ENCODE results near the gene BCL2.

BCL2 gene

DNA sequence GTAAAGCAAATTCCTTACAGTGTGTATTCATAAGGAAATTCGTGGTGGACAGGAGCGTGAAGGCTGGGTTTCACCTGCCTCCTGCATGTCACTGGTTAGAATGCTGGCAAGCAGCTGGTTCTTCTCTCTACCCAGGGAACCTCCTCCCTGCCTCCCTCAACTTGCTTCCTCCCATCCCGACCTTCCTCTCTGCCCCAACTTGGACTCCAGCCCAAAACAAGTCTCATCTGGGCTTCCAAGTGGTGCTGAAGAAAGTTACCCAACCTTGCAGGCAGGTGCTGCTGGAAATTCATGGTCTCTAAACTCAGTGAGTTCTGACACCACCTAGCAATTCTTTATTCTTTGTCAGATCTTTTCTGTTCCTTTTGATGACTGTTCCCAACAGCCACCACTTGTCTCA lies 184.5 kb downstream of the BCL2 start:
- DNase-seq, result no peak

DNA sequence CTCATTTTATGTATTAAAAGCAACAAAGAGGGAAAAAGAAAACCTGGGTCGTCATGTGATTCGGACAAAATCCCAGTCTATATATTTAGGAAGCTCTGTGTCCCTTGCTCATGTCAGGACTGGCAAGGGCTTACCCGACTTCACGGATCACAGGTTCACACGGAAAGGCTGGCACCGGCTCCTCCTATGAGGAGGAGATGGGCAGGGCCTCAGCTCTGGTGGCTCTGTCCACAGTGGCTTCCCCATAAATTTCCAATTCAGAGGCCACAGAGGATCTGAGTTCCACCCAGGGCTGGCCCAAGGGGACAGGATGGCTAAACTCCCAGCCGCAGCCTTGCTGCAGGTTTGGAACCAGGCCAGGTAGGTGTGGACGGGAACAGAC lies 186.8 kb downstream of the BCL2 start:
- DNase-seq, result no peak

DNA sequence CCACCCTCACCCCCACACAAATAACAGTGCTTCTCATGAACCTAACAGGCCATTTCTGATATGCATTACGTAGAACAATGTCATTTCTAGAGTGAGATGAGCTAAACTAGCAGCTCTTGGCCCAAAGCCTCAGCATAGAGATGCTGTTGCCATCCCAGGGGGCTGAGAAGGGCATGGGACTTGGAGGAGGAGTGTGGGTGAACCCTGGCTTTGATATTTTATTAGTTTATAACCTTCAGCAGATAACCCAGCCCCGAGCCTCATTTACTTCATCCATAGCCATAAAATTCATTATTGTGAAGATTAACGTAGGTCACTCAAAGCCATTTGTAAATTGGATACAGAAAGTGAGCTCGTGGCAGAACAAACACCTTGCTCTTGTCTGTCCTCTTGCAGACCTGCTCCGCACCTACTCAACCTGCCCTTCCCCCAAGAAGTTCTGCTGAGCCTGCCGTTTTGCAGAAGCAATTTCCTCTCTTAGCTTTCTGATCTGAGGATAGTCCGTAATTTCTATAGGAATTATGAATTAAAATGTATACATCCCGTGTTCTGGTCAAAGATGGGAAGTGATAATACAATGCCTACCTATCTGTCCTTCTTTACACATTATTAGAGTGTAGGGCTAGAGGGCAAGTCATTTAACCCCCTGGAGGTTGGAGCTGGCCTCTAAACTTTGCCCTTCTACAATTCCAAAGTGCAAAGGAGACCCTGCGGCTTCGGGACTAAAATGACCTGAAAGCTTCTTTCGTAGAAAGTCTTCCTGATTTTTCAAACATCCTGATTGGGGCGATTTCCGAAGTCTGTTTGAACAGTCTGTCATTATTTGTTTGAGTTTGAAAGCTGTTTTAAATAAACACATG lies 187.4 kb downstream of the BCL2 start:
- DNase-seq, result no peak

DNA sequence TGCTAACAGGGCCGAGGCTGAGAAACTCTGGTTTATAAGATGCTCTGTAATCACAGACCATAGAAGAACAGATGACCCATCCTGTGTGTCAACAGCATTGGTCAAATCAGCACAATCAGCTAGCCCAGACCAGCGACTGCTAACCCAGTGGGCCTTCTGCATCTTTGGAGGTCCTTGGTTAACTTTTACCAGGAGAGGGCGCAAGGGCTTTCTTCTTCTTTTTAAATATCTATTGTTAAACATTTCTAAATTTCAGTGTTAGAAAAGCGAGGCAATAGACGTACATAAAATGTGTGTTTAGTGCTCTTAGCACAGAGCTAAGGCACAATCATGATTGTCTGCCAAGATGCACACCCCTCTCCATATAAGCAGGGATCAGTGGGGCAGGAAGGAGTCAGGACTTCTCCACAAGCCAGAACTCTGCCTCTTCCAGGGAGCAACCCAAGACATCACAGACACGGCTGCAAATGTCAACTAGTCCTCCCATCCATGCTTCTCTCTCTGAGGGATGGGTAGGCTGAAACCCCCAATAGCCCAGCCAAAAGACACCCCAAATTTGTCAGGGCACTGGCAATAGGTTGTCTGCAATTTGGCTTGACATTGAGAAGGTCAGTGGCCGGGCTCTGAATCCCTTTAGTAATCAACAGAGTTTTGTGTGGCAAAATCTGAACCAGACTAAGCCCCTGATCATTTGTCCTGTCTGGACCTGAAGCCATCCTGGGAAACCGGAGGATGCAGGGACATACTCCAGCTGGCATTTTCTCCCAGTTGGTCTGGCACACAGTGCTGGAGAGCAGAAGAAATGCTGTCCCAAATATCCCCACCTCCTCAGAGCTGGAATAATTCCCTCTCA lies 188.2 kb downstream of the BCL2 start:
- peak; percentile 27 for DNase-seq

DNA sequence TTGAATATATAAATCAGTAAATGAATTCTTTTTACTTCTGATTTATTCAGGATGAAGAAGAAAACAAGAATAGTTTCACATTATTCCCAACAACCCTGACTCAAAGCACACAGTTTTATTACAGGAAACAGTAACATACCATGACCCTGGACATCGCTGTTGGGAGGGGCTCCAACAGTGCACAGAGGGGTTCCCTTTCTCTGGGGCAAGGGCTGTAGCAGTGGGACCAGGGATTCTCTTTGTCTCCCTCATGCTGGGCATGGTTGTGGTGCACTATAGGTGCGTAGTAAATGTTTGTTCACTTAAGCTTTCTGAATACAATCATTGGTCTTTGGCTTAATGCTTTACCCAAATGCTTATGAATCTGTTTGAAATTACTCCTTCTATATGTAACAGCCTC lies 189.4 kb downstream of the BCL2 start:
- no peak for DNase-seq

DNA sequence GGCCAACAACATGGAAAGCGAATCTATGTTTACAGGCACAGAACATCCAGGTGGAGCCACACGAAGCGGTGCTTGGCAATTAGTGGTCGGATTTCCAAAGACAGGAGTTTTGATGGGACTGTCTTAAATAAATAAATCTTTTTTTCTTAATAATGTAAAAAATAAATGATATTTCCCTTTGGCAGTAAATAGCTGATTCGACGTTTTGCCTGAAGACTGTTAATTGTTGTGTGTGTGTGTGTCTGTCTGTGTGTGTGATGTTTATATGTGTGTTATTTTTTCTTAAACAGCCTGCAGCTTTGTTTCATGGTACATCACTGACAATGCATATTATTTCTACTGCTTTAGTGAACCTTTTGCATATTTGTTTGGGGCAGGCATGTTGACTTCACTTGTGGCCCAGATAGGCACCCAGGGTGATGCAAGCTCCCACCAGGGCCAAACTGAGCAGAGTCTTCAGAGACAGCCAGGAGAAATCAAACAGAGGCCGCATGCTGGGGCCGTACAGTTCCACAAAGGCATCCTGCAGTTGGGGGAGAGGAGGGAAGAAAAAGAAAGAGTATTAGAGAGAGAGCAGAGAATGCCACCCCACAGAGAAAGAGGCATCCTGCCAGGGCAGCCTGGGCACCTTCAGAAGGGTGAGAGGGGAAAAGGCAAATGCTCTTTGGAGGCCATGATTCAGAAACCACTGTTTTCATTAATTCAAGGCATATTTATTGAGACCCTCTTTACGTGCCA lies 191.2 kb downstream of the BCL2 start:
- no peak for DNase-seq

DNA sequence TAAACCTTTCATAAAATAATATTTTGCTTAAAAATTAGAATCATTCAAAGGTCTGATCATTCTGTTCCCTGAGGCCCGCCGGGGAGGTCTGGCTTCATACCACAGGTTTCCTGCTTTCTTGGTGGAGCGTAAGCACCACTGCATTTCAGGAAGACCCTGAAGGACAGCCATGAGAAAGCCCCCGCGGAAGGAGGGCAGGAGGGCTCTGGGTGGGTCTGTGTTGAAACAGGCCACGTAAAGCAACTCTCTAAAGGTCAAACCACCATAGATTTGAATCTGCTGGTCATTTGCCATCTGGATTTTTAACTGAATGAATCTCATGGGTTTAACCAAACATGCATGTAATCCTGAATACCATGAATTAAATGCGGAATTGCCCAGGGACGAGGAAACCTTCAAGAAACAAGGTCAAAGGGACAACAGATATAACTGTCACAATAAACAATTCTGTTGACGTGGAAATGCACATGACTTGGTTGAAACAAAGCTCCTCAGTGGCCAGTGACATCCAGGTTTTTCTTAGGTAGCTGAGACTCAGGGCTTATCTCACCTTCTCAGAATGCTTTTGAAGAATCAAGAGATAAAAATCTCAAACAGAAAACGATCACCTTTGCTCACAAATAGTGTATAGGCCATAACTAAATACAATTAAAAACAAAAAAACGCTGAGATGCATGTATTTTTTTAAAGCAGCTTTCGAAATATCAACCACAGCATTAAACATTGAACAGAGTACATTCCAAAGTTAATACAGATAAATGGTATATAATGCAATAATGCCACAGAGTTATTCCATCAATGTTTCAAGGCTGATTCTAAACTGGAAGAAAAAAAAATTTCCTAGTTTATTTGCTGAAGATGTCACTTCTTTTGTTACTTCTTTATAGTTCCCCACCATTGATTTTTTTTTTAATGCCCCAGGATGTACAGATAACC lies 193.2 kb downstream of the BCL2 start:
- DNase-seq, result no peak

DNA sequence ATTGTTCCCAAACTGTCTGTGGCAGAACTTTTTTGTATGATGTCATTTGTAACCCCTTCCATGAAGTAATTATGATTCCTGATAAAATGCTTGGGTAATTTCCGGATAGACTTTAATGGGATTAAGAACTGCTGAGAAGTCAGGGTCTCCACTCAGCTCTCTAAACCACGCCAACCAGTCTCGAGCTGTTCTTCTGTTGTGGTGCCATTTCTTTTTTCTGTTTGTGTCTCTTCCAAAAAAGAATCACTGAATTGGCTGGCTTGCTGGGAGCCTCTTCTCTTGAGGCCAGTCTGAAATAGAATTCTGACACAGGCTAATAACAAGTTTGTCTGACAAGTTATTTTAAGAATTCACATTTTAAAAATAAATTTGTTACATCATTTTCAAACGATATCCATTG lies 198.9 kb downstream of the BCL2 start:
- DNase-seq, result no peak

DNA sequence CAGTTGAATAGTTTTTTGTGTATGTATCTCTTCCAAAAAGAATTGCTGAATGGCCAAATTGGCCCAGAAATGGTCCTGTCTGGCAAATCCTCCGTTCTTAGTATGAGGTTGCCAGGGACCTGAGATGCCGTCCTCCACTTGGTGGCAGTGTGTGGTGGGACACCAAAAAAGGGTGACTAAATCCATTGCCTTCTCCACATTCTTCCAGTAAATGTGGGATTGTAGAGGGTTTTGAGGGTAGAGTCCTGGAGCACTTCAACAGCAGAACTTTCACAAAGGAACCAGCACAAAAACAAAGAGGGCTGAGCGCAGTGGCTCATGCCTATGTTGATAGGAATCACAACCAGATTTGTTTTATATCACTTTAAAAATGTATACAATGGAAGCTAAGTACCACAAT lies 199.9 kb downstream of the BCL2 start:
- DNase-seq, result no peak

DNA sequence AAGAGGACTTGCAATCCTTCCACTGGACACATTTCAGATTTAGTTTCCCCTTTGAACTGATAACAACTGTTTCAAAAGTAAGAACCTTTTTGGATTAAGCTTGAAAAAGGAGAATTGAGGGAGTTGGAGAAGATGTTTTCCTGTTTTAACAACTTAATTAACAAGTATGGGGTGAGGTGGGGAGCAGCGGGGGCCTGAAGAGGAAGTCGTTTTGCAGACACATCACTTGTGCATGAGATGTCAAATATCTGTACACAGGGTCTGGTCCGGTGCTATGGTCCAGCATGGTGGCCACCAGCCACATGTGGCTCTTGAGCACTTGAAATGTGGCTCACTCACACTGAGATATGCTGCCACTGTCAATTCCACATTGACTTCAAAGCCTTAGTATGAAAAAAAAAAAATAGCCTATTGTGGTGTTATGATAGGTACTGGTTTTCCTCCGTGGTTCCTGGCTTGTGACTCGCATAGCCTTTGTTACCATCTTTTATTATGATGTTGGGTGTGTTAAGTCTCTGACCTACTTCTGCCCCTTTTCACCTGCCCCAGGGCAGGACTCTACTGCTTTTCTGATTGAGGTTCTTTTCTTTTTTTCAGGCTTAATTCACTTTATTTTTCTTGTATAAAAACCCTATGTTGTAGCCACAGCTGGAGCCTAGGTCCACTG lies 205.5 kb downstream of the BCL2 start:
- no peak for DNase-seq

DNA sequence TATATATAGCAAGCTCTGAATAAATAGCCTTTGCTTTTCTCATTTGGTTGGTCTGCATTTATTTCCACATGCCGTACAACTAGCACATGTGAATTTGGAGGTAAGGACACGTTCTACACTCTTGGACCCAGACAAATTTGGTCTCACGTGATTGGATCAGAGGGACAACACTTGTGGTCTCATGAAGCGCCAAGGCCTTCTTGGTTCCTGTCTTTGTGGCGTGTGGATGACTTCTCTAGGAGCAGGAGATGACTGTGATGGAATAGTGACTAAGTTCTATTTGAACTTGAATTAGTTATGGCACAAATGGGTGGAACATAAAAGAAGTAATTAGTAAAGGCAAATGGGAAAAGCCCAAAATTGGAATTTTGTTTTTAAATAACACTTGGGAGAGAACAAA lies 206.9 kb downstream of the BCL2 start:
- DNase-seq, result no peak

DNA sequence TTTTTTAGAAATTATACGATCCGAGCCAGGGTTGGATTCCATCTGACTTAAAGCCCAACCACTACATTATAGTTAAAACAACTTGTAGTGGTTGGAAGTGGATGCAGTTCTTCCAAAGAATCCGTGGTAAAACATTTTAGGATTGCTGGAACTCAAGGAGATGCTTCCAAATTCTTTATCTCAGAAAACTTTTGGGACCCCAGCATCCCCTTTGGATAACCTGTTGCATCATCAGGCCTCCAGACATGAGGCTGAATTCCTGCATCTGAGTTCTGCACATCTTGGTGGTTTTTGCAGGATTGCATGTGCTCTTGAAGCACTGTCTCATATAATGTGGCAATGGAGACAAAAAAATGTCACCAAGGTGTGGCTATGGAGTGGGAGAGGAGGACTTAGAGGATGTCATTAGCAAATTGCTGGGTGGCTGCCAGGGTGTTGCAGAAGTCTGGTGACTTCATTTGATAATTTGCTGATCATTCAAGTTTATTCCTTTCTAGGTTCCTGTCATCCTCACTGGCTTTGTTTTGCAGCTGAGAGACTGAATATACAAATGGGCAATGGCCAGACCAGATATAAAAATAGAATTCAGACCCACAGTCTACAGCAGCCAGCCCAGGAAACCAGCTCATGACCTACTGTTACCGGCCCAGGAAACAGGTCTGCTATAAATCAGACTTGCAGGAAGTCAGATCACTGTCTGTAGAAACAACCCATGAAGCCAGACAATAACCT lies 207.7 kb downstream of the BCL2 start:
- no peak for DNase-seq

DNA sequence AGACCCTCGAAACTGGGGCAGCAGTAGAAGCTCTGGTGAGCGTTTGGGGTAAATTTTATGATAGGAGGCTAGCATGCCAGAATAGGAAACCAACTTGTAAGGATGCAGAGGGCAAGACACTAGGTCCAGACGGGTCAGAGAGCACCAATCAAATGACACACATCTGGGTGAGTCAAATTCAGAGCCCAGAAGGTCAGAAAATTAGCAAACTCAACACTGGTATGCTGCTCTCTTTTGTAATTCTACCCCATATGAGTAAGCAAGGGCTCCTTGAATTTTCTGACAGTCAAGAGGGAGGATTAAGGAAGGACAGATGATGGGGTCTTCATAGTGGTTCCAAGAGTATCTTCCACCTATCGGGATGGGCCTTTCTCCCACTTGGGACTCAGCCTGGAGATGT lies 209.8 kb downstream of the BCL2 start:
- no peak for DNase-seq

DNA sequence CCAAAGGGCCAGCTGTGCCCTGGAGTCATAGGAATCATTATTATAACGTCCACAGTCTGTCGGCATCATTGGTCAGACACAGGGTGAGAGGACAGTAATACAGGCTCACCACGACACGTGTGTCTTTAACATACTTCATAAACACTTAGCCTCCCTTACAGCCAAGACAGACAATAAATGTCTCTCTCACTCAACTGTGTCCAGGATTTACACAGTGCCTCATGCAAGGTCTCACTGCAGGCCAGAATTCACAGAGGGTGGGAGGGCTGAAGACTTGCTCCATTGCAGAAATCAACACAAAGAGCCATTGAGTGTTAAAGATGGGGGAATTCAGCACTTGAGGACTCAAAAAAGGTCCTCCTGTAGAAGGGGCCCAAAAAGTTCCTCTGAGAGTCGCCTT lies 210.5 kb downstream of the BCL2 start:
- no peak for DNase-seq

DNA sequence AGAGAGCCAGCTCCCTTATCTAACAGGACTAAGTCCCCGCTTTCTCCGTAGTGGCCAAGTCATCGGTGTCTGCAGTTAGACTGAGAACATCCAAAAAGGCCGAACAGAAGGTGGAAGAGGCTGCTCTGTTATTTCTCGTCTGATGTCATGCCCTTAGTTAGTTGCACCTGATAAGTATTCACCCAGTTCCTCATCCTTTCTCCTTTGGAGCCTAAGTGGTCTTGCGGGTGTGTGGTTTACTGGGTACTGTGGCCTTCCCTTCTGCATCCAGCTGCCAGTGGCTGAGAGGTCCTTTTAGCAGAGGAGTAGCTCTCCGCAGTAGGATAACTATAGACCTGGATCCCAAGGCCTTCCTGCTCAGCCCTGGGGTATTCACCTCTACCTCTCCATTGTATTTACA lies 211.6 kb downstream of the BCL2 start:
- DNase-seq, result no peak

DNA sequence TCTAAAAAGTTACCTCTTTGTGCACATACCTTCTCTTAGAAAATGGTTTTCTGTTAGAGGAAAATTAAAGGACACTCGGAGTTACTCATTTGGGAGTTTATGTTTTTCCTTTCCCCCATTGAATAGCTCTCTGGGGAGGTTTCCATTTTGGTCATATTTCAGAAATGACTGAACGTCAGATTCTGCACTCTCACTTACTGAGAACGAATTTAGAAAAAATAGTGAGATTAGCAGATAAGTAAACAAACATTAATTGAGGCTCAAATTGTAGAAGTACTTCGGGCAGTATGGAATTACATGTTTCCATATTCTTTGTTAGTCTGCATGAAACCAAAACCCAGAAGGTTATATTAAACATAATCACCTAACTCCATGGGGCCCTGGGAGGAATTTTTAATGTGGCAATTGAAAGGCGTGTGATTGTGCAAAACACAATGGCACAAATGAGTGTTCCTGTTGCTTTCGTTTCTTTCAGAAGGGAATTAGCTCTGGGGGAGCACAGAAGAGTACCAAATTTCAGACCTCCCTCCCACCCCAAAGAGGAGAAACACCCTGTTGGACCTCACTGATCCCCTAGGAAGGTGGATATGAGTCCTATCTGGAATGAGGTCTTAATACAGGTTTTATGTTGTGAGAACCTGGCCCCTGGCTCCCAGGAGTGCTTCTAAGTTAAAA lies 212.3 kb downstream of the BCL2 start:
- no peak for DNase-seq

DNA sequence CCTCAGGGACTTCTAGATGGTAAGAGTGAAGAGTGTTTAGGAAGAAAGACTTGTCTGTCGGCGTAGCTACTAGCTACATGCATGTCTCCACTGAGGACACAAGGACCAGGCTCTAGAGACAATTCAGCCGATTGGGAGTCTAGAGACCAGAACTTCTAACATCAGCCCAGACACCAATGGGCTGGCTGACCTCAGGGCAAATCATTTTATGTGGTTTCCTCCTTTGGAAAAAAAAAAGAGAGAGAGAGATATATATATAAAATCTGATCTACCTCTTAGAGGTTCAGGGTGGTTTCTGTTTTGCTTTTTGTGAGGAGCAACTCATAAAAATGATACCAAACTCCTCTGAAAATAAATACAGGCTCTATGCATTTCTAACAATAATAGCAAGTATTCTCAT lies 212.8 kb downstream of the BCL2 start:
- DNase-seq, result no peak

DNA sequence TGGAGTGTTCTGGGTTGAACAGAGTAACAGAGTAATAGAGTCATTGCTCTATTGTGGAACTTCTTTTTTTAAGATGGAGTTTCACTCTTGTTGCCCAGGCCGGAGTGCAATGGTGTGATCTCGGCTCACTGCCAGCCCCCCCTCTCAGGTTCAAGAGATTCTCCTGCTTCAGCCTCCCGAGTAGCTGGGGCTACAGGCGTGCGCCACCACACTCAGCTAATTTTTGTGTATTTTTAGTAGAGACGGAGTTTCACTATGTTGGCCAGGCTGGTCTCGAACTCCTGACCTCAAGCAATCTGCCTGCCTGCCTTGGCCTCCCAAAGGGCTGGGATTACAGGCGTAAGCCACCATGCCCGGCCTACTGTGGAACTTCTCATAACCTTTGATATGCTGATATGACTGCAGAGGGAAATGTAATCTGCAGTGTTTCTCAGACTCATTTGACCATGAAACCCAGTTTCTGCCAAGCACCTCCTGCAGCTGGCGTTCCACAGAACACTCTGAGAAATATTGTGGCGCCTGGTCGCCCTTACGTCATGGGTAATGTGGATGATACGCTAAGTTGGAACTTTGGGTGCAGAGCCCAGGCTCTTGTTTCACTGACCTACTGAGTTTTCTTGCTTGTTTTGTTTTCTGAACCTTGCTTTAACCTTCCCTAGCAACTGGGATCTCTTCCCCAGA lies 213.8 kb downstream of the BCL2 start:
- DNase-seq, result no peak

DNA sequence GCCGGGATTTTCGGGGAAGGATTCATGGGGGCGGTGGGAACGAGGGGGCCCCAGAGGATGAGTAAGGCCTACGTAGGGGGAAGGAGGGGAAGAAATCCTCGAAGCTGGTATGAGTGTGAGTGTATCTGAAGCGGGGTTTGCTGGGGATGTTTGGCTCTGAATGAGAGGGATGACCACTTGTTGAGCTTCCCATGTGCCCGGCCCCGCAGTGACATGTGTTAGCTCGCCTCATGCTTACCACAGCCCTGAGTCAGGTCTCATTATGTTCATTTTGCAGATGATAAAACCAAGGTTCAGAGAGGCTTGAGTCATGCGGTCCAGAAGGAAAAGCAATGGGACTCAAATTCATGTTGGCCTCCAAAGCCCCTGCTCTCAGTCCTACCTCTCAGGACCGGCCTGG lies 214.7 kb downstream of the BCL2 start:
- DNase-seq, result no peak
